ACC112 (cell line): ENCODE measurements around the gene ARPC1B.

Experiments
- H2AFZ ChIP-seq: fragments of 200-600 bp; sonication (generic); one replicate; pipeline ENCODE4 v1.6.0; 2017; ENCODE audit warnings: antibody characterized with exemption, low read length; ENCODE audit not compliant: unreplicated experiment
- H3K27ac ChIP-seq: fragments of 200-600 bp; sonication (generic); 2 replicates; pipeline ENCODE4 v1.5.1; 2014; ENCODE audit warnings: low read depth, mild to moderate bottlenecking, antibody characterized with exemption, low read length, moderate library complexity
- H3K27me3 ChIP-seq: fragments of 200-600 bp; sonication (generic); 2 replicates; pipeline ENCODE4 v1.6.1; 2014; ENCODE audit warnings: mild to moderate bottlenecking, antibody characterized with exemption, low read length, moderate library complexity, mixed read lengths; ENCODE audit not compliant: insufficient read depth
- H3K36me3 ChIP-seq: fragments of 200-600 bp; sonication (generic); 2 replicates; pipeline ENCODE4 v1.6.1; 2016; ENCODE audit warnings: mild to moderate bottlenecking, antibody characterized with exemption, low read length, moderate library complexity, mixed read lengths; ENCODE audit not compliant: insufficient read depth
- H3K4me1 ChIP-seq: fragments of 200-600 bp; sonication (generic); one replicate; pipeline ENCODE4 v1.6.1; 2016; ENCODE audit warnings: low read length, mixed read lengths; ENCODE audit not compliant: insufficient read depth, unreplicated experiment, control insufficient read depth
- H3K4me3 ChIP-seq: fragments of 200-600 bp; sonication (generic); 2 replicates; pipeline ENCODE4 v1.5.1; 2014; ENCODE audit warnings: mild to moderate bottlenecking, low read depth, low read length
- H3K79me2 ChIP-seq: fragments of 200-600 bp; sonication (generic); one replicate; pipeline ENCODE4 v1.6.0; 2016; ENCODE audit warnings: low read length; ENCODE audit not compliant: control insufficient read depth, unreplicated experiment, insufficient read depth

Gene ARPC1B

GRCh38 chr7:99402854-99403253 lies 28.3 kb downstream of the ARPC1B start:
- no peak overlapping the region for H3K27ac ChIP-seq
- H2AFZ ChIP-seq = no peak overlapping the region
- no peak overlapping the region for H3K4me3 ChIP-seq
- H3K27me3 ChIP-seq = no peaks in the 10 kb centered on the region
- peaks cover 32% of the 10 kb centered on the region for H3K4me1 ChIP-seq
- H3K36me3 ChIP-seq = peaks cover 24% of the 10 kb centered on the region; the same call in 1 of the 2 replicates
- peaks cover 48% of the 10 kb centered on the region for H3K79me2 ChIP-seq

- Histone ChIP-seq H3K27me3 (no peaks in the 10 kb centered on the region), H3K27ac (peak overlapping the region; percentile 14; the same call in 1 of the 2 replicates), H3K79me2 (peaks cover 53% of the 10 kb centered on the region), H3K4me1 (peaks cover 32% of the 10 kb centered on the region), H3K4me3 (no peak overlapping the region), H2AFZ (no peak overlapping the region), H3K36me3 (peaks cover 19% of the 10 kb centered on the region; the same call in 1 of the 2 replicates)
Observed at GRCh38 chr7:99403764-99404163, 29.2 kb downstream of the ARPC1B start.

GRCh38 chr7:99404235-99404976 lies 29.9 kb downstream of the ARPC1B start:
- Histone ChIP-seq H3K36me3 (peaks cover 14% of the 10 kb centered on the region; the same call in 1 of the 2 replicates), H3K4me1 (peaks cover 32% of the 10 kb centered on the region), H3K79me2 (peaks cover 59% of the 10 kb centered on the region), H3K27me3 (no peaks in the 10 kb centered on the region), H2AFZ (no peak overlapping the region), H3K4me3 (no peak overlapping the region), H3K27ac (peak overlapping the region; percentile 14; the same call in 1 of the 2 replicates)

GRCh38 chr7:99404977-99405320 lies 30.4 kb downstream of the ARPC1B start:
- no peak overlapping the region for H3K4me3 ChIP-seq
- peaks cover 9% of the 10 kb centered on the region; the same call in 1 of the 2 replicates for H3K36me3 ChIP-seq
- H3K79me2 ChIP-seq = peaks cover 64% of the 10 kb centered on the region
- H3K27ac ChIP-seq = no peak overlapping the region
- H2AFZ ChIP-seq = no peak overlapping the region
- no peaks in the 10 kb centered on the region for H3K27me3 ChIP-seq
- H3K4me1 ChIP-seq = peaks cover 34% of the 10 kb centered on the region

GRCh38 chr7:99406557-99406956 lies 32.0 kb downstream of the ARPC1B start:
- Histone ChIP-seq H2AFZ (no peak overlapping the region), H3K27ac (no peak overlapping the region), H3K27me3 (no peaks in the 10 kb centered on the region), H3K79me2 (peaks cover 76% of the 10 kb centered on the region), H3K4me1 (peaks cover 43% of the 10 kb centered on the region), H3K36me3 (peaks cover 11% of the 10 kb centered on the region), H3K4me3 (peak overlapping the region; percentile 99)

- H2AFZ ChIP-seq = peak overlapping the region; percentile 99
- peak overlapping the region; percentile 99 for H3K4me3 ChIP-seq
- peaks cover 77% of the 10 kb centered on the region for H3K79me2 ChIP-seq
- H3K27me3 ChIP-seq = no peaks in the 10 kb centered on the region
- H3K36me3 ChIP-seq = peaks cover 11% of the 10 kb centered on the region
- H3K27ac ChIP-seq = peak overlapping the region; percentile 97
- peaks cover 43% of the 10 kb centered on the region for H3K4me1 ChIP-seq
Observed at GRCh38 chr7:99407872-99408378, 33.4 kb downstream of the ARPC1B start.

GRCh38 chr7:99408379-99409191 lies 34.1 kb downstream of the ARPC1B start, which contains the start of the genes BUD31 and PDAP1:
Gene BUD31, plus strand, starts transcription at chr7:99408969. Its CDS starts 2,124 bp downstream, at chr7:99411093.
Gene PDAP1, minus strand, starts transcription at chr7:99408597. Its CDS starts 49 bp downstream, at chr7:99408548.
- Histone ChIP-seq H3K4me1 (peaks cover 43% of the 10 kb centered on the region), H3K4me3 (peak within 1 kb of the TSS; percentile 99), H3K79me2 (peaks cover 77% of the 10 kb centered on the region), H3K36me3 (peaks cover 12% of the 10 kb centered on the region), H2AFZ (peak within 1 kb of the TSS; percentile 99), H3K27me3 (no peaks in the 10 kb centered on the region), H3K27ac (peak within 1 kb of the TSS; percentile 97)

- Histone ChIP-seq H3K36me3 (peaks cover 12% of the 10 kb centered on the region), H2AFZ (no peak overlapping the region), H3K79me2 (peaks cover 71% of the 10 kb centered on the region), H3K4me1 (peaks cover 40% of the 10 kb centered on the region), H3K27ac (peak overlapping the region; percentile 97), H3K4me3 (peak overlapping the region; percentile 99), H3K27me3 (no peaks in the 10 kb centered on the region)
Observed at GRCh38 chr7:99409192-99409572, 34.7 kb downstream of the ARPC1B start.

- peaks cover 12% of the 10 kb centered on the region for H3K36me3 ChIP-seq
- peaks cover 34% of the 10 kb centered on the region for H3K4me1 ChIP-seq
- peaks cover 65% of the 10 kb centered on the region for H3K79me2 ChIP-seq
- no peaks in the 10 kb centered on the region for H3K27me3 ChIP-seq
- H2AFZ ChIP-seq = no peak overlapping the region
- 0 out of 2 replicates have a peak overlapping the region, but pooled peaks have one; percentile 97 for H3K27ac ChIP-seq
- H3K4me3 ChIP-seq = peak overlapping the region; percentile 99
Observed at GRCh38 chr7:99409806-99410205, 35.3 kb downstream of the ARPC1B start.

GRCh38 chr7:99410635-99411034 lies 36.1 kb downstream of the ARPC1B start:
- Histone ChIP-seq H2AFZ (no peak overlapping the region), H3K27me3 (no peaks in the 10 kb centered on the region), H3K79me2 (peaks cover 56% of the 10 kb centered on the region), H3K27ac (no peak overlapping the region), H3K4me1 (peaks cover 27% of the 10 kb centered on the region), H3K36me3 (peaks cover 12% of the 10 kb centered on the region), H3K4me3 (peak overlapping the region; percentile 99; the same call in 1 of the 2 replicates)
